GM21367 (cell line): Measurements from ENCODE around the gene NSD2.
A peak's percentile ranks its signal among the peaks of the same experiment; 100 is the strongest.
"Not testable (repeated sequence)": the region's sequence is repeated elsewhere in the genome, so short reads cannot be mapped to it uniquely, and the experiment has no call there.

Experiments used
- ATAC-seq: cut with Tn5 transposase; IDR thresholded peaks from one replicate; pipeline ENCODE4 v1.9.1; 2021; ENCODE audit not compliant: unreplicated experiment

NSD2 gene

GRCh38 chr4:1993718-1994516, 122.7 kb downstream of the NSD2 start:
- not testable (repeated sequence) for ATAC-seq

GRCh38 chr4:1994938-1995337, 123.7 kb downstream of the NSD2 start:
- ATAC-seq, result no peak

GRCh38 chr4:1996866-1997611, 125.8 kb downstream of the NSD2 start:
- ATAC-seq, result no peak

GRCh38 chr4:1997712-1998111, 126.5 kb downstream of the NSD2 start:
- ATAC-seq, result no peak

- no peak for ATAC-seq
Measured at GRCh38 chr4:1998296-1998695, 127.1 kb downstream of the NSD2 start.

GRCh38 chr4:1999308-1999707, 128.1 kb downstream of the NSD2 start:
- ATAC-seq, result not testable (repeated sequence)

GRCh38 chr4:2003361-2003760, 132.2 kb downstream of the NSD2 start:
- ATAC-seq, result not testable (repeated sequence)

GRCh38 chr4:2006367-2006766, 135.2 kb downstream of the NSD2 start:
- ATAC-seq, result no peak

GRCh38 chr4:2006956-2007653, 135.9 kb downstream of the NSD2 start:
- no peak for ATAC-seq

- no peak for ATAC-seq
Measured at GRCh38 chr4:2007804-2008670, 136.8 kb downstream of the NSD2 start.

GRCh38 chr4:2008671-2008920, 137.4 kb downstream of the NSD2 start:
- ATAC-seq, result no peak

- ATAC-seq, result peak; percentile 62
Measured at GRCh38 chr4:2008921-2009650, 137.9 kb downstream of the NSD2 start, which contains the start of gene NELFA. Gene NELFA (minus strand): TSS chr4:2008974. CDS start chr4:2008959, 15 bp downstream.

GRCh38 chr4:2009651-2010233, 138.5 kb downstream of the NSD2 start:
- peak; percentile 12 for ATAC-seq

GRCh38 chr4:2011583-2011982, 140.4 kb downstream of the NSD2 start:
- ATAC-seq, result no peak

- ATAC-seq, result no peak
Measured at GRCh38 chr4:2015008-2015407, 143.8 kb downstream of the NSD2 start.

GRCh38 chr4:2021358-2022018, 150.3 kb downstream of the NSD2 start:
- ATAC-seq, result not testable (repeated sequence)

GRCh38 chr4:2024683-2025082, 153.5 kb downstream of the NSD2 start:
- no peak for ATAC-seq

- ATAC-seq, result no peak
Measured at GRCh38 chr4:2025817-2026216, 154.6 kb downstream of the NSD2 start.

- not testable (repeated sequence) for ATAC-seq
Measured at GRCh38 chr4:2027120-2027519, 155.9 kb downstream of the NSD2 start.
